Tracheal epithelial cell (primary cell): Measurements from ENCODE around the gene SP4. TPM values are rescaled to one million over a fixed set of nuclear protein-coding genes. Genes with fewer than 3 reads are reported as not detected.

ENCODE experiments used
- total RNA-seq: library from RNA; depleted of rRNA; stranded (reverse); fragments of >200 nt; gene quantifications from 2 replicates; pipeline ENCODE4 v1.2.1, GENCODE V29; 2014

Gene SP4
- total RNA-seq = 4.5 and 10.1 TPM in 2 replicates

DNA sequence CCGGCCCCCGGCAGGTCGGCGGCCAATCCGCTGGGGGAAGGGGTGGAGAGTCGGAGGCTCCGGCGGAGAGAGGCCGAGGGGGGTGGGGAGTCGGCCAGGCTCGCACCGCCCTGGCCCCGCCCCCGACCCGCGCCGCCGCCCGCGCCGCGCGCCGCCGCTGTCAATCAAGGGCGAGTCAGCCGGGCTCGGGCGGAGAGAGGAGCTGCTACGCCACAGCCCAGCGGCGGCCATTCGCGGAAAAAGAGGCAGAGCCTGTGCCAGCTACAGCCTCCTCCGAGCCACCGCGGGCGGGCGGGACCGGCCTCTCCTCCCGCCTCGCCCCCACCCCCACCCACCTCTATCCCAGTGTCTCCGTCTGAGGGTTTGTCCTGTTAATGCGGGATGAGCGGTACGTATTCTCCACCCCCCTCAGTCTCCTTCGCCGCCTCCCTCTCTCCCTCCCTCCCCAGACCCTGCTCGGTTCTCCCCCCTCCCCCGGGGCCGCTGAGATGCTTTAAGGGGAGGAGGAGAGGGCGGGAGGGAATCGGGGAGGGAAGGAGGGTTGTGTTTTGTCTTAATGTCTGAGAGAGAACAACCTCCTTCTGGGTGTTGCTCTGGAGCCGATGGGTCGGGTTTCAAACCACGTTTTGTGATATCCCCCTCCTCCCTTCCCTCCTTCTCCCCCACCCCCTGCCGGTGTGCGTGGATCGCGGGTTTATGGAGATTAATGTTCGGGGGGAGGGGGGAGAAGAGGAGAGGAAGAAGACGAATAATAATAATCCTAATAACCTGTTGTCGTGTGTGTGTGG lies at the start of gene SP4:
SP4 (plus strand) TSS at position 213 of the 788 bp plus-strand sequence; CDS start at position 382, 169 bp downstream.

DNA sequence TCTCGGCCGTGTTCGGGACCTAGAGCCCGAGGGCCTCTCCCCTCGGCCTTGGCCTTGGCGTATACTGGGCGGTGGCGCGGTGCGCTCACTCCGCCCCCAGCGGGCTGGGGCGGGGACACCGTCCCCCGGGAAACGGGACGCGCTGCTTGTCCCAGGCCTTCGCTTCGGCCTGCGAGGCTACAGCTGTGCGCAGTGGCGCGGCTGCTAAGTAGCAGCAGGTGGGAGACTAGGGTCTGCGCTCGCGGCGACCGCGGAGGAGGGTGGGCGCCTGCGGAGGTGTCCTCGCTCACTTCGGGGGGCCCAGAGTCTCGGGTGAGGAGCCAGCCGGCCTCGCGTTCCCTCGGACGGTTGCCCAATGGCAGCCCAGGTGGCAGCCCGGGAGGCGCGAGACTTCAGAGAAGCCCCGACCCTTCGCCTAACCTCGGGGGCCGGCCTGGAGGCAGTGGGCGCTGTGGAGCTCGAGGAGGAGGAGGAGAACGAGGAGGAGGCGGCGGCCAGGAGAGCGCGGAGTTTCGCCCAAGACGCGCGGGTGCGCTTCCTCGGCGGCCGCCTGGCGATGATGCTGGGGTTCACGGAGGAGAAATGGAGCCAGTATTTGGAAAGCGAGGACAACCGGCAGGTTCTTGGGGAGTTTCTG lies 115.1 kb downstream of the SP4 start, which contains the start of gene DNAH11:
DNAH11 (plus strand) TSS at position 149 of the 637 bp plus-strand sequence; CDS start at position 356, 207 bp downstream.

Other genes with a start within 250 kb of the SP4 start
- 2.9 and 3.0 TPM in 2 replicates for gene DNAH11, start 115.0 kb downstream of the SP4 start, total RNA-seq